GM19452 (cell line): ENCODE results near the gene LGI4.
A peak's percentile ranks its signal among the peaks of the same experiment; 100 is the strongest.

Experiments used
- ATAC-seq: cut with Tn5 transposase; IDR thresholded peaks from one replicate; pipeline ENCODE4 v1.9.1; 2021; ENCODE audit not compliant: unreplicated experiment

The LGI4 gene

DNA sequence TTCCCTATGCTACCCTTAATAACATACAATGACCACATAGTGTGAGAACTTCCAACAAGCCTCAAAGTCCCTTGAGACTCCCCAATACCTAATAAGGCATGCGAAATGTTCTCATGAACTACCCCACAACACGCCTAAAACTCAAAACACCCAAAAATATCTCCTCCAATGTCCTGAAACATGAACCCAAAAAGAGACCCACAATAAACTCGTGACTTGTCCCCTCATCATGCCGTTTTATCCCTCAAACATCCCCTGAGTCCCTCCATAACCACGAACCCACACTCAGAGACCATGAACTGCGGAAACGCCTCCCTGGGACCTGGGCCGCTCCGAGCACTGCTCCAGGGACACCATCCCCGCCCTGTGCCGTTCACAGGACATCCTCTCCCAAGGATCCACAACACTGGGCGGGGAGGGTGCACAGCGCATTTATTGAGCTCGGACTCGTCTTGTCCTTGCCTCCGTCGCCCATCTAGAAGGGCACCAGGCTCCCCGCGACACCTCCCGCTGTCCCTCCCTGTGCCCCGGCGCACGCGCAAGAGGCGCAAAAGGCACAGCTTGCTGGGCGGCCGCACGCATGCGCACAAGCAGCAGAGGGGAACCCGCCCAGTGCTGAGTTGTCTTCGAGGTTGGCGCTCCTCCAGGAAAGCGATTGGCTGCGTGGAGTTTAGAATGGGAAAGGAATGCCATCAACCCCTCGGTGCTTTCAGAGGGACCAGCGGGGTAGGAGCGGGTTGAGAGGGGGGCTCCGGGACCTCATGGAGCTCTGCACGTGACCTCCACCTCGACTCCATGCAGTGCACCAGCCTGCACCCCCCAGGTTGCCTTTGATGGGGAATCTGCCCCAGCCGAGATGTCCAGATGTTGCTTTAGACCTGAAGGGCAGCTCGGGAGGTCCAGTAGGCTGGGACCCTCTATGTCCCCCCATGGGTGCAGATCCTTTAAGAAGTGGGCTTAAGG lies 10.5 kb downstream of the LGI4 start:
- ATAC-seq = peak; percentile 86

DNA sequence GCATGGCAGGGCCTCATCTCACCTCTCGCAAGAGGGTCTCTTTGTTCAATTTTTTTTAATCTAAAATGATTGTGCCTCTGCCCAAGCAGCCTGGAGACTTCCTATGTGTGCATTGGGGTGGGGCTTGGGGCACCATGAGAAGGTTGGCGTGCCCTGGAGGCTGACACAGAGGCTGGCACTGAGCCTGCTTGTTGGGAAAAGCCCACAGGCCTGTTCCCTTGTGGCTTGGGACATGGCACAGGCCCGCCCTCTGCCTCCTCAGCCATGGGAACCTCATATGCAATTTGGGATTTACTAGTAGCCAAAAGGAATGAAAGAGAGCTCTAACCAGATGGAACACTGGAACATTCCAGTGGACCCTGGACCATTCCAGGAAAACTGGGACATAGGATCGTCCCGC lies 11.3 kb downstream of the LGI4 start:
- no peak for ATAC-seq

DNA sequence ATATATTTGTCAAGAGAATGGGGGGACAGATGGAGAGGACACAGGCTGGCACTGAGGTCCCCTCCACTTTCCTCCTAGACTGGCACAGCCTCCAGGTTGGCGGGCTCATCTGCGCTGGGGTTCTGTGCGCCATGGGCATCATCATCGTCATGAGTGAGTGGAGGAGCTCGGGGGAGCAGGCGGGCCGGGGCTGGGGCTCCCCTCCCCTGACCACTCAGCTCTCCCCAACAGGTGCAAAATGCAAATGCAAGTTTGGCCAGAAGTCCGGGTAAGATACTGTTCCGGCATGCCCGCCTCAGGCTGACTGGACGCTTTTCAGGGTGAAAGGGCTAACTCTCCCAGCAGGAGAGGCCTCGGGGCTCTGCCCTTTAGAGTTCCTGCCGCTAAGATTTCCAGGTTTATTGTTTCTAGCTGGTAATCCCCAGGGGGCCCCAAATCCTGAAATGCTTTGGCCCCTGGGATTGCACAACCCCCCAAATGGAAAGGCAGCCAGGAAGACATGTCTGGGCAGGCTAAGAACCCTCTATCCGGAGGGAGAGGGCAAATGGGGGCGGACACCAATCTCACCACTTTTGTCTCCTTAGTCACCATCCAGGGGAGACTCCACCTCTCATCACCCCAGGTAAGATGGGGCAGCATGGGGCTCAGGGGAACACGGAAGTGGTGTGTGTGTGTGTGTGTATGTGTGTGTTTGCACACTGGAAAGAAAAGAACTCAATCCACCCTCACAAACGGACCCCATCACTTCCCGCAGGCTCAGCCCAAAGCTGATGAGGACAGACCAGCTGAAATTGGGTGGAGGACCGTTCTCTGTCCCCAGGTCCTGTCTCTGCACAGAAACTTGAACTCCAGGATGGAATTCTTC lies 11.9 kb downstream of the LGI4 start:
- ATAC-seq = no peak

DNA sequence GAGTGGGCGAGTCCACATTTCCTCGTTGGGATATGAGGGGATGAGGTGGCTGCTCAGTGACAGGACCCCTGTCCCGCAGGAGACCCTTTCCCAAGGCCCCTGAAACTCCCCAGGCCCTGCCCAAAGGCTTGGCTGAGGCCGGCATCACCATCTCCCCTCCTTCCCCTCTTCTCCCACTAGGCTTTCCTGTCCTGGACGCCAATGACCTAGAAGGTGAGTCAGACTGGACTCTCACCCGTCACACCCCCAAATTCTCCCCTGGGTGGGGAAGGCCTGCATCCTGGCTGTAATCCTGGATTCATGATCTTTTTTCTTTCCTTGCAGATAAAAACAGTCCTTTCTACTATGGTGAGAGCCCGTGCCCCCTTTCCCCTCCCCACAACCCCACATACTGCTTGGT lies 14.0 kb downstream of the LGI4 start:
- no peak for ATAC-seq

DNA sequence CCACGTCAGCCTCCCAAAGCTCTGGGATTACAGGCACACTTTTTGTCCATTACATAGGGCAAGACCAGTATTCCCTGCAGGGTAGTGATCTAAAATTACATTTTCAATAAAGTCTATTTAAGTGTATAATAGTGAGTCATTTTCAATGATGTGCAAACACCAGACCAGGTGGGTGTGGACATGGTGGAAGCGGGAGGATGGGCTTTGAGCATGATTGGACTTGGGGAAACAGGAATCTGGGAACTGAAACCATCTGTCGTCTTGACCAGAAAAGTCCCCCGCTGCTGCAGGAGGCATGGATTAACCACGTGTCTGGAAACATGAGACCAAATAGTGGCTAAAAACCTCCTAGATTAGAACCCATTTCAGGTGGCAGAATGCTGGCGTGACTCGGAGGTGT lies 14.4 kb downstream of the LGI4 start:
- no peak for ATAC-seq

DNA sequence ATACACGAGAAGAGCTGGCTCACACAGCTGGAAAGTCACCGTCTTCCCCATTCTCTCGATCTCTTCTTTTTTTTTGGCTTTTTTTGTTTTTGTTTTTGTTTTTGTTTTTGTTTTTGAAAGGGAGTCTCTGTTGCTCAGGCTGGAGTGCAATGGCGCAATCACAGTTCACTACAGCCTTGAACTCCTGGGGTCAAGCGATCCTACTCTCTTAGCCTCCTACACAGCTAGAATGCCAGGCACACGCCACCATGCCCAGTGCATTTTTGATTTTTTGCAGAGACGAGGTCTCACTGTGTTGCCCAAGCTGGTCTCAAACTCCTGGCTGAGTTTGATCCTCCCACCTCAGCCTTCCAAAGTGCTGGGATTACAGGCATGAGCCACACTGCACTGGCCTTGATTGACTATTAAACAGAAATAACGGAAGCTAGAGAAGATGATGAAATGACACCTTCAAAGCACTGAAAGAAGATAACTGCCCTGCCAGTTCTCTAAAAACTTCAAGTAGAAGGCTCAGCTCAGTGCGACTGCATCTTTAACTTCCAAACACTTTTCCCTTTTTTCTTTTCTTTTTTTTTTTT lies 15.2 kb downstream of the LGI4 start:
- no peak for ATAC-seq

DNA sequence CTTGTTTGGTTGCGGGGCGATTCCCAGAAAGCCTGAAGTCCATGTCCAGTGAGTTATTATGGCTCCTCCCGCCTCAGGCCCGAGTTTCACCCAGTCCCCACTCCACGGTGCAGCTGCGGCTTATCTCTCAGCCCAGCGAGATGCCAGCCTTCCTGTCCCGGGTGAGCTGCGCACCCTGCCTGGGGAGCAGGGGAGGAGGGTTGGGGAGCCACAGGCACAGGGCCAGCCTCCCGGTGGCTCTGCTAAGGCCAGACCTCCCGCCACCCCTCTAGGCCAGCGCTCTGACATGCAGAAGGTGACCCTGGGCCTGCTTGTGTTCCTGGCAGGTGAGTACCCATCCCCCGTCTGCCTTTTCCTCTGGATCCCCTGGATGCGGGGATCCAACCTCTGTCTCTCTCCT lies 15.8 kb downstream of the LGI4 start:
- ATAC-seq = no peak

DNA sequence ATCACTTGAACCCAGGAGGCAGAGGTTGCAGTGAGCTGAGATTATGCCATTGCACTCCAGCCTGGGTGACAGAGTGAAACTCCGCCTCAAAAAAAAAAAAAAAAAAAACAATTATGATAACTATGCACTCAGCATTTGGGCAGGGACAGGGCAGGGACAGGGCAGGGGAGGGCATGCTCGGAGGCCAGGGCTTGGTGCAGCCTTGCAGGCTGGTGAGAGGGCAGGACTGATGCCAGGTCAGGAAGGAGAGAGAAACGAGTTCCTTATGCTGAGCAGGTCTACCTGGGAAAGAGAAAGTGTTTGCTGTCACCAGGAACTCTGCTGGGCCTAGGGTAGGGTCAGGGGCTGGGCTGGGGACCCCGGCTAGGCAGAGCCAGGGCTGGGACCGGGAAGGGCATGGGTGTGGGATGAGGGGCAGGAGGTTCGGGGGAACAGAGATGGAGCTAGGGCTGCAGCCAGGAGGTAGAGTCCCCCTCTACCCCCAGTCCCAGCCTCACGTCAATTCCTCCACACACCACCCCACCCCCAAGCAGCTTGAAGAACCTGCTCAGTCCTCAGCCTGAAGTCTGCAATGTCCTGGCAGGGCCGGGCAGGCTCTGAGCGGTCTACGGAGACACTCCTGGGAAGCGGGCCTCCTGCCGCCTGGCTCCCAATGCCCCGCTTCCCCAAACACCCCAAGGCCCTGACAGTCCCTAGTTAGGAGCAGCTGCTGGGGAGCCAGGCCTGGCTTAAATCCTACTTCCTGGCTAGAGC lies 16.4 kb downstream of the LGI4 start:
- ATAC-seq = no peak

DNA sequence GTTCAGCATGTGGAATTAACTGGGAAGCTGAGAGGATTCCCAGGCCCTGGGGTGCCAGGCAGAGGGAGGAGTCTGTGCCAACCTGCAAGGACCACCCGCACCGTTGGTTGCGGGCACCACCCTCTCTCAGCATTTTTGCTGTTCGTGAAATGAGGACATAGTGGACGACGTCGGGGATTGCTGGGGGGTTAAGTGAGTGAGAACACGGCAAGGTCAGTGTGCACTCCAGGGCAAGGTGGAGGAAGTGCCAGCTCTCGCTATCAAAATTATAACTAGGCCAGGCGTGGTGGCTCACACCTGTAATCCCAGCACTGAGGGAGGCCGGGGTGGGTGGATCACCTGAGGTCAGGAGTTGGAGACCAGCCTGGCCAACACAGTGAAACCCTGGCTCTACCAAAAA lies 17.1 kb downstream of the LGI4 start:
- ATAC-seq = no peak

DNA sequence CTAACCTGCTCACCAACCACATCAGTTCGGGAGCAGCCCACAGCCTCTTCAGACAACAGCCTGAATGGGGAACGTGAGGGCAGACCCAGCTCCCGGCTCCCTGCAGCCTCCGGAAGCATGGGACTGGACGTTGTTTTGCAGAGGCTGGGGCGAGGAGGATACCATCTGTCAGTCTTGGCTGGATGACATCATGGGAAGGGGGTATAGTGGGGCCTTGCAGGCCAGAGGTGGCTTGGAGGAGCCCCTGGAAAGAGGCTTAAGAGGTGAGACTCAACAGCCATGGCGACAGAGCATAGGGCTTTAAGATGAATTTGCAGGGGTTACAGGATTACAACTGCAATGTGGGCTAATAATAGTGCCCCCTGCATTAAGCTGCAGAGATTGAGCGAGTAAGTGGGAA lies 17.7 kb downstream of the LGI4 start:
- no peak for ATAC-seq

DNA sequence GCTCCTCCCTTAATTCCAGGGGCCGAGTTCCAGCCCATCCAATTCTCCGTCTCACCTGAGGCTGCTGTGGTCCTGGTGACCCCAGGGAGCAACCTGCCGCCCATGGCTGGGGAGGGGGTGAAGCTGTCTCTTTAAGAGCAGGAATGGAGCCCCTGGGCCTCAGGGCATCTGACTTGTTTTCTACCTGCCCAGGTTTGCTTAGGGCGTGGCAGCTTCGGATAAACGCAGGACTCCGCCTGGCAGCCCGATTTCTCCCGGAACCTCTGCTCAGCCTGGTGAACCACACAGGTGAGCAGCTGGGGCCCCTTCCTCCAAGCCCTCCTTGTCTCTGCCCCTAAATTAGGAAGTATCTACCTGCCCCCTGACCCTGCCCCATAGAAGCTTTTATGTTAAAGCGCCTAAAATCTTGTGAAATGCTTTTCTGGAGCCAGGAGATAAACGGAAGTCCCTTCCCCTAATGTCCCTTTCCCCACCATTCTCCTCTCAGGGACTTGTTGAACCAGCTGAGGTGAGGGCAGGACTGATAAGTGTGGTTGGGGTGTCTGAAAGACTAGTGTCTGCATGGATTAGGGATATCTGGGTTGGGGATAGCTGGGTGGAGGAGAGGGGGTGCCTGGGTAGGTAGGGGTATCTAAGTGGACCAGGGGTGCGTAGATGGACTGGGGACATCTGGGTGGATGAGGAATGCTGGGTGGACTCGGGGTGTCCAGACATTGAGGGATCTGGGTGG lies 18.6 kb downstream of the LGI4 start:
- ATAC-seq = no peak

DNA sequence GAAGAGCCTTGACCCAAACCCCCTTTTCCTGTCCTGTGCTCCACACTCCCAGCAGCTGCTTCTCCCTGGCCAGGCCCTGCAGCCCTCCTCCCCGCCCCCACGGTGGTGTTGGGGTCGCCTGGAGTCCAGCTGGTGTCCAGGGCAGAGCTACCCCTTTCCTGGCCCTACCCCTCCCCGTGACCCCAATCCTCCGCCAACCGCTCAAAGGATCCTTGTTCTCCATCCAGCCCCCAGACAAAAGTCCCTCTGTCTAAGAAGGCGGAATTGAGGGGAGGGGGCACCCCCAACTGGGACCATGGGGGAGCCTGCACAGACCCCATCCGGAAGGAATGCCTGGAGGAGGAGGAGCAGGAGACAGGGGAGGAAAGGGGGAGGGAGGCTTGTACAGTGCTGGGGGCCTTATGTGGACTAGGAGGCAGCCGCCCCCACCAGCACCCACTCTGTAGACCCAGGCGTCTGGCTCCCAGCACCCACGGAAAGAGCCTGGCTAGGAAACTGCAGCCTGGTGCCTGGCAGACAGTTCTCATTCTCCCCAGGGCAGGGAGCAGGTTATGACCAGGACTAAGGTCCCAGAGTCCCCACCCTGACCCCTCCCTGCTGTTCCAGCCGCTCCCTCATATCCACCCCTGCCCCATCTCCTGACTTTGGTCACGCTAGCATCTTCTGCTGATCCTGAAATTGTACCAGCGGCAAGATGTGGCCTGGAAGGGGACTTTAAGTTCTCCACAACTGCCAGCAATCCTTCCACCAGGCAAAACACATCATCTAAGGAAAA lies 19.5 kb downstream of the LGI4 start, which contains the start of gene FXYD3:
Gene FXYD3 (plus strand): TSS at position 647 of the 775 bp plus-strand sequence. CDS start 3,554 bp downstream, outside the sequence.
- ATAC-seq = no peak

DNA sequence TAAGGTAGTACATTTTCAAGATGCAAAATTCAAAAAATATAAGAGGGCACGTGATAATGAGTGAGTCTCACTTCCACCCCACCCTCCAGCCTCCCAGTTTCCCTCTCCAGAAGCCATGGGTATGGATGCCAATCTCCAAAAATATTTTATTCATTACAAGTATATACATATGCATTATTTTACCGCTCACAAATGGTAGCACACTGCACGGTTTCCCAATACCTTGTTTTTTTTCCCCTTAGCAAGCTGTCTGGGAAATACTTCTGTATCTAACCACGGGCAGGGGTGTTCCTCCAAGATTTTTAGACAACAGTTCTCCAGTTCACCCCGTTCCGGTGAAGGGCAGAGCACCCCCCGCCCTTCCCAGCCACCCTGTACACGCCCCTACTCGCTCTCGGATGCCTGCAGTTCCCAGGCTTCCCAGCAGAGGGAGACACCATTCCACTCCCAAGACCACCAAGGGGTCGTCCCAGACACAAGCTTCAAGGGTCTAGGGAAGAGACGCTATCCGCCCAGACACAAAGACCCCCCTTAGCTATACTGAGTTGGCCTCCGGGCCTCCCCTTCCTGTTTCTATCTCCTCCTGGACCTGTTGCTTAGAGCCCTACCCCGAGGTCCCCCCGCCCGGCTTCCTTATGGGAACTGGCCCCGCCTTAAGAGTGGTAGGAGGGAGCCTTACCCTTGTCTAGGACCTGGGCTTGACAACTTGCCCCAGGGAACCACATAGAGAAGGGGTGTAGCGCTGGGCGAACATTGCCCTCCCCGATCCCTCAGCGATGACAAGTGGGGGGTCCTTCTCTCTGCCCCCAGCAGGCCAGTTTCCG lies 20.3 kb downstream of the LGI4 start:
- ATAC-seq = no peak

DNA sequence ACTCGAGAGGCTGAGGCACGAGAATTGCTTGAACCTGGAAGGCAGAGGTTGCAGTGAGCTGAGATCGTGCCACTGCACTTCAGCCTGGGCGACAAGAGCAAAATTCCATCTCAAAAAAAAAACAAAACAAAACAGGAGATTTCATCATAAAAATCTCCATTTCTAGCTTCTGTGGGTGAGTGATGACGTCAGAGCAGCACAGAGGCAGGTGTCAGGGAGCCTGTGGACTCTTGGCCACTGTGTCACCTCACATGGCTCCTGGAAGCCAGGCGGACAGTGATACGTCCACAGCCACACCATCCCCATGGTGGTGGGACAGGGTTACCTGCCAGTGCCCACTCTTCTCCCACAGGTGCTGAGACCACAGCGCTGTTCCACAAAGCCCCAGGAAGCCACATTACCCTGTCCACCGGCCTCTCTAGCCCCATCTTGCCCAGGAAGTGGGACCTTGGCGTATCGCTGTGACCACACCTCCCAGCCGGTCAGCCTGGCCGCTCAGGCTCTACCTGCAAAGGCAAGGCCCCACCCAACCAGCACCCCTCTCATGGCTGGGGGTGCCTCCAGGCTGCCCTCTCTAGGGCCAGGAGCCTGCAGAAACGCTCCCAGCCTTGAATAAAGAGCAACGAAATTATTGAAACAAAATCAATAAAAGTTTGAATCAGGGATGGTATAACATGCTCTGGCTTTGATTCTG lies 21.7 kb downstream of the LGI4 start:
- ATAC-seq = no peak

DNA sequence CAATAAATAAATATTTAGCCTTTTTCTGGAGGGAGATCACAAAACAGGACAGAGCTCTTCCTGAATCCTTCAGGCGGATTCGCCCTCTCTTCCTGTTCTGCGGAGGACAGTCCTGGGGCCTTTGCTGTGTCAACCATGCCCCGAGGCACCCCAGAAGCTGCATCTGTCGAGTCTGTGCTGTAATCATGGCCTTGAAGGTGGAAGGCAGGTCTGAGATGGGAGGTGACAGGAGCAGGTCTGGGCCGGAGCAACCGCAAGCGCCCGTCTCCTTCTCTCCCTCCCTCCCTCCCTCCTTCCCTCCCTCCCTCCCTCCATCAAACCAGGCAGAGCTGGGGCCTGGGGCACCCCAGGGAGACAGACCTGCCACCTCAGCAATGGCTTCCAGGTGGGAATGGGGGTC lies 23.9 kb downstream of the LGI4 start:
- ATAC-seq = no peak

DNA sequence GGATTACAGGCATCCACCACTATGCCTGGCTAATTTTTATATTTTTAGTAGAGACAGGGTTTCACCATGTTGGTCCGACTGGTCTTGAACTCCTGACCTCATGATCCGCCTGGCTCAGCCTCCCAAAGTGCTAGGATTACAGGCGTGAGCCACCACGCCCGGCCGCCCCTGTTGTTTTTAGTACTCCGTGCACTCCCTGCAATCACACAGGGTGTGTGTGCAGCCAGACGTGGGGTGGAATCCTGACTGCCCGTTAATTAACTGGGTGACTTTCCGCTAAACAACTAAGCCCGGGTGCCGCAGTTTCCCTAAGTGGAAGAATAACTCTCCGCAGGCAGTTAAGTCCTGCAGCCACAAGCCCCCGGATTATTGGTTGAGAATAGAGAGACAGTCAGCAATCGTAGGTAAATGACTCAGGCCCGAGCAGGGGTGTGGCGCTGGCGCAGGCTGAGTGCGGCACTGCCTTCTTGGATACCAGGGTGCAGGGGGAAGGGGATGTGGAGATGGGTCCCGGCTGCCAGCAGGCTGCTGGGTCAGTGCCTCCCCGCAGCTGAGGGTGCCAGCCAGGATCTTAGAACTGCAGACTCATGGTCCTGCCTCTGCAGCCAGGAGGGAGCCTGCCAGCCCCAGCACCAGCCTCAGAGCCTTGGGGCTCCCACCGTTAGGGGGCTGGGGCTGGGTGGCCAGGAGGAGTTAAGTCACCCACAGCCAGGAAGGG lies 25.3 kb downstream of the LGI4 start:
- ATAC-seq = no peak

DNA sequence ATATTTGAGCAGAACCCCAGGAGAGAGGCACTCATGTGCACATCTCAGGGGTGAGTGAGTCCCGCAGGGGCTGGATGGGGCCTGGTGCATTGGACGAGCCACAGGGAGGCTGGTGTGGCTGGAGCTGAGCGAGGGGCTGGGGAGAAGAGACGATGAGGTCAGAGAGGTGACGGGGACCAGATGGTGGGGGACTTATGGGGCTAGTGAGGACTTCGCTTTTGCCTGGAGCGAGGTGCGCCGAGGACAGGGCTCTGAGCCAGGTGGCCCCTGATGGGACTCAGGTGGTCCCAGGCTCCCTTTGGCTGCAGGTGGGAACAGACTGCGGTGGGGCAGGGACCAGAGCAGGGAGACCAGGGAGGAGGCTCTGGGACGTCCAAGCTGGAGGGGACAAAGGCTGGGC lies 26.1 kb downstream of the LGI4 start:
- no peak for ATAC-seq
